Neutrophil (primary cell): Measurements from ENCODE around the gene OR5K1.

Experiments used
- H3K27ac ChIP-seq: fragments of 200-600 bp; sonication (generic); 2 replicates; pipeline ENCODE4 v1.5.1; 2016; ENCODE audit warnings: mild to moderate bottlenecking, moderate library complexity
- H3K27me3 ChIP-seq: fragments of 200-600 bp; sonication (generic); 2 replicates; pipeline ENCODE4 v1.6.0; 2016; ENCODE audit warnings: mild to moderate bottlenecking
- H3K36me3 ChIP-seq: fragments of 200-600 bp; sonication (generic); 2 replicates; pipeline ENCODE4 v1.5.1; 2017
- H3K4me1 ChIP-seq, 2 experiments: fragments of 200-600 bp in 1 of 2; sonication (generic) in 1 of 2; 1 replicate in 1 of 2; 2 replicates in 1 of 2; pipeline versions ENCODE4 v1.5.1 to v1.6.1; 2013 to 2016; ENCODE audit warnings: low read depth in 1 of 2, low read length in 1 of 2, mild to moderate bottlenecking in 1 of 2, moderate library complexity in 1 of 2; ENCODE audit not compliant: control insufficient read depth in 1 of 2, insufficient read depth in 1 of 2
- H3K4me3 ChIP-seq, 2 experiments: fragments of 200-600 bp in 1 of 2; sonication (generic) in 1 of 2; 1 replicate in 1 of 2; 2 replicates in 1 of 2; pipeline ENCODE4 v1.5.1; 2013 to 2016; ENCODE audit warnings: low read depth in 1 of 2, low read length in 1 of 2, mild to moderate bottlenecking in 1 of 2, moderate library complexity in 1 of 2
- H3K9me3 ChIP-seq: fragments of 200-600 bp; sonication (generic); 2 replicates; pipeline ENCODE4 v1.5.1; 2016
- TF ChIP-seq, protein P1 (sequence below): fragments of 200-600 bp; sonication (generic); IDR thresholded peaks from 2 replicates; pipeline ENCODE4 v1.5.1; 2016; ENCODE audit warnings: antibody characterized with exemption

OR5K1 gene

DNA sequence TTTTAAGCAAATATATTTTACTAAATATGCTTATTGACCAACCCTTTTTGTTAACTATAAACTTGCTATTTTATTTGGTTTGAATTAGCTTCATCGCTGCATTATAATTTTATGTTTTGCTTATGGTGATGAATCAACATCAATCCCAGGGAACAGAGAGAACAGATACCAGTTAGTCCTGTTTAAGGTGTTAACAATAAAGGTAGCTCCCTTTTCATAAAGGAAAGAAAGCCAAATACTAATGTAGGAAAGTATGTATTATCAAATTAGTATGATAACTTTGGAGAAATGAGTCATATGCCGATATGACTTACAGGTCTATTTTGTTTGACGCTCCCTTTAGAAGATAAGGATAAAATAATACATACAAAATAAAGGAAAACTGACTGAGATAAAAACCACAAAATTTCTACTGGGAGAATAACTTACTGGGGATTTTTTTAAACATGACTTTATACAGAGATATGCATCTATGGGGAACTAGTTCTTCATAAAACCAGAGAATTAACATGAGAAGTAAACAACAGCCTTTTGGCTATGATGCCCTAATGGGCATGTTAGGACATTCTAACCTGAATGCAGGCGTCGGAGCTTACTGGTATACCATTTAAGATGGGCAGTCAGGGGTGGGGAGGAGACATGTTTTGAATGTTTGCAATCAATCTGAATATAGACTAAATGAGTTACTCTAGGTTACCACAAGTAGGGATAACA lies 39.0 kb downstream of the OR5K1 start:
- H3K4me1 ChIP-seq = no peaks in the 10 kb centered on the region
- TF ChIP-seq, protein P1, sequence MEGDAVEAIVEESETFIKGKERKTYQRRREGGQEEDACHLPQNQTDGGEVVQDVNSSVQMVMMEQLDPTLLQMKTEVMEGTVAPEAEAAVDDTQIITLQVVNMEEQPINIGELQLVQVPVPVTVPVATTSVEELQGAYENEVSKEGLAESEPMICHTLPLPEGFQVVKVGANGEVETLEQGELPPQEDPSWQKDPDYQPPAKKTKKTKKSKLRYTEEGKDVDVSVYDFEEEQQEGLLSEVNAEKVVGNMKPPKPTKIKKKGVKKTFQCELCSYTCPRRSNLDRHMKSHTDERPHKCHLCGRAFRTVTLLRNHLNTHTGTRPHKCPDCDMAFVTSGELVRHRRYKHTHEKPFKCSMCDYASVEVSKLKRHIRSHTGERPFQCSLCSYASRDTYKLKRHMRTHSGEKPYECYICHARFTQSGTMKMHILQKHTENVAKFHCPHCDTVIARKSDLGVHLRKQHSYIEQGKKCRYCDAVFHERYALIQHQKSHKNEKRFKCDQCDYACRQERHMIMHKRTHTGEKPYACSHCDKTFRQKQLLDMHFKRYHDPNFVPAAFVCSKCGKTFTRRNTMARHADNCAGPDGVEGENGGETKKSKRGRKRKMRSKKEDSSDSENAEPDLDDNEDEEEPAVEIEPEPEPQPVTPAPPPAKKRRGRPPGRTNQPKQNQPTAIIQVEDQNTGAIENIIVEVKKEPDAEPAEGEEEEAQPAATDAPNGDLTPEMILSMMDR = no peak
- H3K9me3 ChIP-seq = no peaks in the 10 kb centered on the region

DNA sequence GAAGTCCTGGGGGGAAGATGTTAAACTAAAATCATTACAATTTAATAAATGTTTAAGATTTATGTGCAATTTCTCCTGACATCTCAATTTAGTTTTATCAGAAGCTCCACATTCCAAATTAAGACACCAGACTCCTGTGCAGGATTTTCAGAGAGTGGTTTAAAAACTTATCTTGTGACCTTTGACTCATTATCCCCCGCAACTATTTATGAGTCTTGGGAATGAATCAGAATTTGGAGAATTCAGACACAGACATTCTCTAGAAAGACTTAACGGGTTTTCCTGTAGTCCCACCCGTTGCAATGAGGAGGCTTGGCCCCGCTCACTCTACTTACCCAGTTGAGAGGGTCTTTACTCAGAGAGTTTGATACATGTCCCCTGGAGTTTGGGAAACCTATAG lies 41.5 kb downstream of the OR5K1 start:
- H3K27ac ChIP-seq = no peak overlapping the region
- H3K4me3 ChIP-seq = no peak overlapping the region

More for the DNA sequence above, 39.0 kb downstream of the OR5K1 start:
- no peaks in the 10 kb centered on the region for H3K27me3 ChIP-seq
- no peak overlapping the region for H3K27ac ChIP-seq
- no peaks in the 10 kb centered on the region for H3K36me3 ChIP-seq
- H3K4me3 ChIP-seq = no peak overlapping the region

DNA sequence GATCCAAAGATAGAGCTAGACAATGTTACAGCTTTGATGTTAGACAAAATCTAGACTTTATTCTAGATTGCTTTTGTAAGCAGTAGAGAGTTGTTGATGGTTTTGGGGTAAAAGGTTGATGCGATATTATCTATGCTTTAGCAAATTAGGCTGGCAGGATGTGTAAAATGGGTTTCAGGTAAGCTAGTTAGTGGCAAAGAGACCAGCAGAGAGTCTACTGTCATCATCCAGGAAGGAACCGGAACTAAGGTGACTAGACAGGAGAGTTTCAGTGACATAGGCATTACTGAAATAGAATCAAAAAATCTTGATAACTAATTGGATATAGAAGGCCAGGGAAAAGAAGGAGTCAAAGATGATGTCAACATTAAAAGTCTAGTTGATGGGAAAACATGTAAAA lies 45.6 kb downstream of the OR5K1 start:
- Histone ChIP-seq H3K4me3 (no peak overlapping the region), H3K9me3 (no peaks in the 10 kb centered on the region), H3K27me3 (no peaks in the 10 kb centered on the region), H3K36me3 (peaks cover 25% of the 10 kb centered on the region), H3K27ac (no peak overlapping the region), H3K4me1 (no peaks in the 10 kb centered on the region)
- TF ChIP-seq, protein P1 = no peak

More for the DNA sequence above, 41.5 kb downstream of the OR5K1 start:
- Histone ChIP-seq H3K27me3 (no peaks in the 10 kb centered on the region), H3K4me1 (no peaks in the 10 kb centered on the region), H3K36me3 (no peaks in the 10 kb centered on the region), H3K9me3 (no peaks in the 10 kb centered on the region)
- TF ChIP-seq, protein P1 = no peak

DNA sequence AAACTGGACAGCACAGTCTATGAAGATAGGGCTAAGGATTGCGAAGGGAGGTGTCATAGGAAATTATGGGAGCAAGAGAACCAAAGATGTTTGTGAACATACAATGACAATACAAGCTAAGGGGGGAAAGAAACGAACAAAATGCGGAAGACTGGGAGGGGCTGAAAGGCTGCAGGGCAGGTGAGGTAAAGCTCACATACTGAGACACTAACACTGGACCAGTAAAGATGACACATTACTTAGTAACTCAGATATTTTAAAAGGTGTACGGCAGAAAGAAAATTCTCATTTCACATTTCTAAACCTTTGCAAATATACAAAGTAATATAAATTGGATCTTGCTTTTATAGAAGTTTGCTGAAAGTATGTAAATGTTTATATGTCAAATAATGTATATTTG lies 49.6 kb downstream of the OR5K1 start:
- no peaks in the 10 kb centered on the region for H3K27me3 ChIP-seq
- H3K9me3 ChIP-seq = no peaks in the 10 kb centered on the region
- TF ChIP-seq, protein P1 = no peak
- no peak overlapping the region for H3K27ac ChIP-seq
- H3K36me3 ChIP-seq = peaks cover 45% of the 10 kb centered on the region
- no peak overlapping the region for H3K4me3 ChIP-seq
- no peaks in the 10 kb centered on the region for H3K4me1 ChIP-seq

DNA sequence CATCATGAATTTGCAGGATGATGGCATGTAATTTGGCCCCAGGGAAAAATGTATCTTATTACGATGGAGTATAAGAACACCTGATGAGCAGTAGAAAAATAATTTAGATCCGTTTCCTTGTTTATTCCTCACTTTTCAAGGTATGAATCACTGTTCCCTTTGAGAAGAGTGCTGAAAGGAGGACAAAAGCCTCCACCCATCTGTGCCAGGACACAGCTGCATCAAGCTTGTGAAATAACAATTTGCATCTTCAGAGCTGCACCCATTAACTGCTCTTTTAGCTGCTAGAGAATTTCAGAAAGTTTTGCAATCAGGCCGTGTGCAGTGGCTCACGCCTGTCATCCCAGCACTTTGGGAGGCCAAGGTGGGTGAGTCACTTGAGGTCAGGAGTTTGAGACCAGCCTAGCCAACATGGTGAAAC lies 50.1 kb downstream of the OR5K1 start:
- TF ChIP-seq, protein P1 = no peak
- Histone ChIP-seq H3K27ac (no peak overlapping the region), H3K9me3 (no peaks in the 10 kb centered on the region), H3K4me1 (no peaks in the 10 kb centered on the region), H3K27me3 (no peaks in the 10 kb centered on the region), H3K36me3 (peaks cover 50% of the 10 kb centered on the region), H3K4me3 (no peak overlapping the region)
